ENCODE measurements around the gene TMEM117.
"Not testable (repeated sequence)": the region's sequence is repeated elsewhere in the genome, so short reads cannot be mapped to it uniquely, and the experiment has no call there.

Gene TMEM117

GRCh38 chr12:44224399-44225148 is 388.7 kb downstream of the TMEM117 start:
- no peak for DNase-seq (ENCODE audit: low spot score)

- no peak for DNase-seq (ENCODE audit: low spot score)
These were observed 389.2 kb downstream of the TMEM117 start for GRCh38 chr12:44225149-44225510.

- DNase-seq (ENCODE audit: low spot score) = no peak
These were observed 391.7 kb downstream of the TMEM117 start for GRCh38 chr12:44227616-44228015.

- no peak for DNase-seq (ENCODE audit: low spot score)
These were observed 394.0 kb downstream of the TMEM117 start for GRCh38 chr12:44229846-44230245.

DNA sequence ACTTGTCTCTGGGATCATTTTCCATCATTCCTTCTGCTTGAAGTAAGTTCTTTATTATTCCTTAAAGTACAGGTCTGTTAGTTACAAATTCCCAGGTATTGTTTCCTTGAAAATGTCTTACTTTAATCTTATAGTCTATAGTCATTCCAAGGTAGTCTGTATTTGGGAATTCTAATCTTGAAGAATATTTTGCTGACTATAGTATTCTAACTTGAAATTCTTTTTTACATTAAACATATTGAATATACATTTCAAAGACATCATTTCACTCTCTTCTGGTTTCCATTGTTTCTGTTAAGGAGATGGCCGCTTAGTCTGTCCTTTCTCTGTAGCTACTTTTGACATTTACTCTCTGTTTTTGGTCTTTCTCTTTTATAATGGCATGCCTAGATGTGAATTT is 399.8 kb downstream of the TMEM117 start:
- no peak for DNase-seq (ENCODE audit: low spot score)

- DNase-seq (ENCODE audit: low spot score) = no peak
These were observed 404.3 kb downstream of the TMEM117 start for GRCh38 chr12:44240186-44240585.

DNA sequence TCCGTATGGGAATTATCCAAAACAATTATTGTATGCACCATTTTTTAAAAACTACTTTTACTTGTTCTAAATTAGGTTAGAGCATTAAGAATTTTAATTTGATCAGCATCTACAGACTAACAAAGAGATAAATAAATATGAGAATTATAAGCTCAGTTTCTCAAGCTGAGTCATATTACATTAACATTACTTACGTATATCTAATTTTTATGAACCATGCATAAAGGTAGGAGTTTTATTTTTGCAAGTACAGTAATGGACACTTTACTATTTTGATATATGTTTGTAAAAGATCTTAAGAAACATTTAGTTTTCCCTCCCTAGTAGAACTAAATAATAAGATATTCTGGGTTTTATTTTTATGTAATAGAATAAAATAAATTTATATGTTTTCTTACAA is 410.1 kb downstream of the TMEM117 start:
- no peak for DNase-seq (ENCODE audit: low spot score)

DNA sequence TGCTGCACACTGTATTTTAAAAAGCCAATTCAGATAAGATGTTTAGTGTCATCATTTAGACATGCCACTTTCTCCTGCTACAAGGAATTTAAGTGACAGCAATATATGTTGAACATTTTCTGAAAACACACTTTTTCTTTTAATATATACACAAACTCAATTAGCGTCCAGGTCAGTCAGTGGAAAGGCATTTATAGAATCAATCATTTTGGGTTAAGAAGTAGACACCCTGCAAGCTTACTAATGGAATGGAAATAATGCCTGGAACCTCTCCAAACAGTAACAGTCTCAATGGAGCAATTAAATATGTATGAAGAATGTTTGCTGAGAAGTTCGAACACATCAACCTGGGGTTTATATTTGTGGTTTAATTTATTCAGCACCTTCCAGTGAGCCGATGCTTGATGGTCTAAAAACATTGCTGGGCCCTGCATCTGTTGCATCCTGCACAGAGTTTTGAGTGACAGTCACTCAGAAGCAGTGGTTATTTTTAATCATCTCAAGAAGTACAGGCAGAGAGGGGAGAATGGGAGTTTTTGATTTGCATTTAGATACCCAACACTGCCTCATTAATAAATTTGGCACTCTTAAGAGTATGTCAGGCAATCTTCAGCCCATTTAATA is 410.7 kb downstream of the TMEM117 start:
- DNase-seq (ENCODE audit: low spot score) = peak; percentile 7

DNA sequence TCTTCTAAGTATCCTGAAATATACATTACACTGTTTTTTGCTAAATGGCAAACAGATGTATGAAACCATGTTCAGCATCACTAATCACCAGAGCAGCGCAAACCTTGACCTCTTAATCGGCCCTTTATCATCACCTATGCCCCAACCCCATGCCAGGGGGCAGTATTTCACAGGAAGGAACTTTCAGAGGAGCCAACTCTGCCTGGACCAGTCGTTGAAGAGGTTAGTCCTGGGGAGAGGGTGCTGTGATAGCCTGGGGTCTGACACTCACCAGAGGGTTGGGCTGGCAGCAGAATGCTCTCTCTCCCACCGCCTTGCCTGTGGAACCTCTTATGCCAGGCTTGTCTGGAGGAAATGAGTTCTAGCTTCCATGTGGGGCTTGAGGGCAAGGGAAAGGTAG is 411.7 kb downstream of the TMEM117 start:
- peak; percentile 26 for DNase-seq (ENCODE audit: low spot score)

DNA sequence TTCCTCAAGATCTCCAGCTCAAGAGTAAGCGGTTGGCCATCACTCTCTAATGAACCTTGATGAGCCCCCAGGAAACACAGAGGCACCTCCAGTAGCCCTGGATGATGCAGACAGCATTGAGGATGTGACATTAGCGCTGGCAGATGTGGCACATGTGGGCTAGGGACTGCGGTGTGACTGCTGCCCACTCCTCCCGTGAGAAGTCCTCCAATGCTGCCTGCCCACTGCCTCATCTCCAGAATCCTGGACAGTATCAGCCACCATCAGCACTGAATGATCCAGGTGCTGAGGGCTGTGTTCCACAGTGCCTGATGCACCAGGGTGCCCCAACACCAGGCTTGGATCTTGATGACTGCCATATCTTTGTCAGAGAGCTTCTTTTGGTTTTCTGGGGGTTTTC is 412.6 kb downstream of the TMEM117 start:
- no peak for DNase-seq (ENCODE audit: low spot score)

GRCh38 chr12:44250440-44250839 is 414.6 kb downstream of the TMEM117 start:
- DNase-seq (ENCODE audit: low spot score) = not testable (repeated sequence)

- DNase-seq (ENCODE audit: low spot score) = no peak
These were observed 417.5 kb downstream of the TMEM117 start for GRCh38 chr12:44253338-44253856.

GRCh38 chr12:44258246-44258645 is 422.4 kb downstream of the TMEM117 start:
- no peak for DNase-seq (ENCODE audit: low spot score)

DNA sequence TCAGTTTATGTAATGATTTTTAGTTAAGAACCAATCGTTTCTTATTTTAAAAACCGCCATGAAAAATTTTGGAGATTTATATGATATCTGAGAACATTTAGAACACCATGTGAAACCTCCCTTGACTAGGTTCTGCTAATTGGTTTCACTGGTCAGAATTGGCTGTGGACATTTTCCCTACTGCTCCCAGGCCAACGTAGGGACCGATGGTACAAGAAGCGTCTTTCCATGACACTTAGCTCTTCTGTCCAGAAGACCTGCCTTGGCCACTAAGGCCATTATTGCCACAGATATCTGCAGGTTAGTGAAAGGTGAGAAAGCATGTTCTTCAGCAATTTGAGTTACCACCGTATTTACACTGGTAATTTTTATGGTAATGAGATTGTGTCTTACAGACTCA is 424.0 kb downstream of the TMEM117 start:
- DNase-seq (ENCODE audit: low spot score) = no peak

GRCh38 chr12:44260581-44260980 is 424.7 kb downstream of the TMEM117 start:
- no peak for DNase-seq (ENCODE audit: low spot score)

GRCh38 chr12:44285321-44285960 is 449.6 kb downstream of the TMEM117 start:
- DNase-seq (ENCODE audit: low spot score) = peak; percentile 16

DNA sequence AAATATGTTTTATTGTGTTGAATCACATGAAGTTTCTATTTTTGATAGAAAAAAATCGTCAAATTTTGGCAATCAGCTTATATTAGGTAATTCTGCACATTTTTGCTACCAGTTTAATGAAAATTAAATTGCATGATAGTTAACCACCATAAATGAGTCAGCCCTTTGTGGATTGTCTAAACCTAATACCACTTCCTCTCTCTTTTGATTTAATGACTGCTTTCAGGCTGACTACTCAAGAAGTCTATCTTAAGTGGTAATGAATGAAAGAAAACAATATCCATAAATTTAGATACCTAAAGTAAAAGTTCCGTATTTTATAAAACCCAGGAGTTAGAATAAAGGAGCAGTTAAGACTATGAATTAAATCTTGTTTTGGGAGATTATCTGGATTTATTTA is 450.5 kb downstream of the TMEM117 start:
- no peak for DNase-seq (ENCODE audit: low spot score)

- DNase-seq (ENCODE audit: low spot score) = no peak
These were observed 451.1 kb downstream of the TMEM117 start for GRCh38 chr12:44286821-44287505.

GRCh38 chr12:44287545-44287944 is 451.7 kb downstream of the TMEM117 start:
- no peak for DNase-seq (ENCODE audit: low spot score)

GRCh38 chr12:44294649-44295048 is 458.8 kb downstream of the TMEM117 start:
- no peak for DNase-seq (ENCODE audit: low spot score)

DNA sequence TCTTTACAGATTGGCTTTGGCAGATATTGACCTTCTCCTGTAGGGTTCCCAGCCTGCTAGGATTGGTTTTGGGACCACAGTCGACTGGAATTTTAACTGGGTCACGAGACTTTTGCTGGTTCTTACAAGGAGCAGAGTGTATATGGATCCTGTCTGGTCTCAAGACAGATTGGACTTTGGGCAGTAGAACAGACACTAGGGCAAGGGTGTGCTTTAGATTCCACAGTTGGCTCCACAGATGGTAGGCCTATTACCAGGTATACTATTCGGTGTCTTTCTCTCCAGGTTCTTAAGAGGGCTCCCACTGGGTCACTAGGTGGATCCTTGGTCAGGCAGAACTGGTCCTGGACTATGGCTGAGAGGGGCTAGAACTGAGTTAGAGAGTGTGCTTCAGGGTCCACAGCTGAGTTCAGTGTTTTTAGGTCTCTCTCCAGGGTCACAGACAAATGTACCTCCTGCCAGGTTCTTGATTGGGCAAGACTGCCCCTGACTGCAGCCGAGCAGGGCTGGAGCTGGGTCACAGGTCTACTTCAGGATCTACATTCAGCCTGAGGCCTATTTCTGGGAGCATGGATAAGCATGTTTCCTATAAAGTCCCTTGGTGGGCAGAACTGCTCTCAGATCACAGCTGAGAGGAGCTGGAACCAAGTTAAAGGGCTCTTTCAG is 460.2 kb downstream of the TMEM117 start:
- DNase-seq (ENCODE audit: low spot score) = no peak

GRCh38 chr12:44296624-44297197 is 460.8 kb downstream of the TMEM117 start:
- DNase-seq (ENCODE audit: low spot score) = no peak

Measured in iPS-NIHi11 (cell line).